Endodermal cell (in vitro differentiated cells): ENCODE measurements around the gene PSAPL1. TPM values are rescaled to one million over a fixed set of nuclear protein-coding genes. Genes with fewer than 3 reads are reported as not detected.
A peak's percentile ranks its signal among the peaks of the same experiment; 100 is the strongest.

ENCODE experiments used
- DNase-seq: peaks from one replicate; pipeline ENCODE4 v3.0.0-alpha.2; 2017
- H3K27ac ChIP-seq: 2 replicates; pipeline ENCODE4 v1.5.1; 2013; ENCODE audit warnings: mild to moderate bottlenecking, low read depth, low read length, moderate library complexity
- H3K27me3 ChIP-seq: 2 replicates; pipeline ENCODE4 v1.6.1; 2013; ENCODE audit warnings: mild to moderate bottlenecking, low read length, moderate library complexity; ENCODE audit not compliant: insufficient read depth, control insufficient read depth, poor library complexity, severe bottlenecking
- H3K36me3 ChIP-seq: 2 replicates; pipeline ENCODE4 v1.7.0; 2013; ENCODE audit warnings: mild to moderate bottlenecking, low read length, moderate library complexity; ENCODE audit not compliant: control insufficient read depth, insufficient read depth
- H3K4me1 ChIP-seq: one replicate; pipeline ENCODE4 v1.7.0; 2013; ENCODE audit warnings: low read length; ENCODE audit not compliant: control insufficient read depth, insufficient read depth
- H3K4me3 ChIP-seq: 2 replicates; pipeline ENCODE4 v1.5.1; 2013; ENCODE audit warnings: mild to moderate bottlenecking, low read length, moderate library complexity
- H3K9ac ChIP-seq: 2 replicates; pipeline ENCODE4 v1.6.1; 2013; ENCODE audit warnings: mild to moderate bottlenecking, low read length, moderate library complexity; ENCODE audit not compliant: poor library complexity, severe bottlenecking; ENCODE audit errors: extremely low read depth
- H3K9me3 ChIP-seq: 2 replicates; pipeline ENCODE4 v1.6.1; 2013; ENCODE audit warnings: mild to moderate bottlenecking, low read length, moderate library complexity; ENCODE audit not compliant: control insufficient read depth
- H3K27ac Mint-ChIP-seq: 2 replicates; pipeline ENCODE4 v1.8.0; 2020; ENCODE audit warnings: mixed read lengths
- H3K27me3 Mint-ChIP-seq: 2 replicates; pipeline ENCODE4 v1.8.0; 2021; ENCODE audit warnings: mild to moderate bottlenecking, mixed read lengths; ENCODE audit not compliant: insufficient read depth
- H3K36me3 Mint-ChIP-seq: 2 replicates; pipeline ENCODE4 v1.8.0; 2020; ENCODE audit warnings: low read depth, mixed read lengths
- H3K4me1 Mint-ChIP-seq: 2 replicates; pipeline ENCODE4 v1.8.0; 2020; ENCODE audit warnings: mixed read lengths
- H3K4me3 Mint-ChIP-seq: 2 replicates; pipeline ENCODE4 v1.8.0; 2020; ENCODE audit warnings: mild to moderate bottlenecking, moderate library complexity, mixed read lengths
- H3K9me3 Mint-ChIP-seq: 2 replicates; pipeline ENCODE4 v1.8.0; 2020; ENCODE audit warnings: mild to moderate bottlenecking, mixed read lengths
- WGBS, 2 experiments: methylation state at CpG; one replicate each; pipeline versions ENCODE4 v1.1.5 to v1.1.7; 2013; ENCODE audit warnings: missing lambda C conversion rate in 2 of 2, mixed read lengths in 1 of 2; ENCODE audit not compliant: insufficient coverage in 1 of 2, insufficient read length in 1 of 2; 5-methylcytosine and 5-hydroxymethylcytosine counted together
- long read RNA-seq, 4 experiments: library from polyadenylated mRNA in 2 of 4; library from RNA in 1 of 4; library from capped mRNA in 1 of 4; stranded (forward) in 3 of 4; unstranded in 1 of 4; transcript quantifications; one replicate each; pipeline ENCODE4 v2.0.0, GENCODE V29; 2020 to 2021; ENCODE audit warnings: inconsistent platforms in 1 of 4
- polyA plus RNA-seq, 2 experiments: library from polyadenylated mRNA; stranded (reverse); fragments of 50-300 nt; gene quantifications; one replicate each; pipeline ENCODE4 v1.2.3, GENCODE V29; 2013
- total RNA-seq, 2 donors: library from RNA; stranded (reverse); fragmentation: NEBNext Ultra II Directional in 1 of 2; extraction: Animal tissue kit (Norgen Biotek cat#: 25700) in 1 of 2; gene quantifications; 2 replicates in 1 of 2; 3 replicates in 1 of 2; pipeline ENCODE4 v1.2.1, GENCODE V29; 2021
- TF ChIP-seq, protein P1 (sequence below): fragments of 200-600 bp; sonication (generic); conservative IDR thresholded peaks from 2 replicates; pipeline ENCODE4 v1.5.0; 2021; ENCODE audit warnings: antibody characterized with exemption, mild to moderate bottlenecking

PSAPL1 gene, protein sequence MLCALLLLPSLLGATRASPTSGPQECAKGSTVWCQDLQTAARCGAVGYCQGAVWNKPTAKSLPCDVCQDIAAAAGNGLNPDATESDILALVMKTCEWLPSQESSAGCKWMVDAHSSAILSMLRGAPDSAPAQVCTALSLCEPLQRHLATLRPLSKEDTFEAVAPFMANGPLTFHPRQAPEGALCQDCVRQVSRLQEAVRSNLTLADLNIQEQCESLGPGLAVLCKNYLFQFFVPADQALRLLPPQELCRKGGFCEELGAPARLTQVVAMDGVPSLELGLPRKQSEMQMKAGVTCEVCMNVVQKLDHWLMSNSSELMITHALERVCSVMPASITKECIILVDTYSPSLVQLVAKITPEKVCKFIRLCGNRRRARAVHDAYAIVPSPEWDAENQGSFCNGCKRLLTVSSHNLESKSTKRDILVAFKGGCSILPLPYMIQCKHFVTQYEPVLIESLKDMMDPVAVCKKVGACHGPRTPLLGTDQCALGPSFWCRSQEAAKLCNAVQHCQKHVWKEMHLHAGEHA
- under 1 TPM; 0.13 to 0.24 TPM for total RNA-seq
- not detected for polyA plus RNA-seq (2013, experiment 1 of 2)
- not detected for polyA plus RNA-seq (2013, experiment 2 of 2)
- long read RNA-seq, experiment 1, full-length matches to known transcripts: 1 of 1 reads
- long read RNA-seq, experiment 1, partial matches to known transcripts: 0 of 1 reads
- long read RNA-seq, experiment 1, other reads (novel, unspliced or antisense): 0 of 1 reads
- long read RNA-seq, experiment 2, full-length matches to known transcripts: 2 of 2 reads
- long read RNA-seq, experiment 2, partial matches to known transcripts: 0 of 2 reads
- long read RNA-seq, experiment 2, other reads (novel, unspliced or antisense): 0 of 2 reads
- long read RNA-seq, experiment 3, full-length matches to known transcripts: 1 of 1 reads
- long read RNA-seq, experiment 3, partial matches to known transcripts: 0 of 1 reads
- long read RNA-seq, experiment 3, other reads (novel, unspliced or antisense): 0 of 1 reads
- long read RNA-seq, experiment 4: 0 reads

DNA sequence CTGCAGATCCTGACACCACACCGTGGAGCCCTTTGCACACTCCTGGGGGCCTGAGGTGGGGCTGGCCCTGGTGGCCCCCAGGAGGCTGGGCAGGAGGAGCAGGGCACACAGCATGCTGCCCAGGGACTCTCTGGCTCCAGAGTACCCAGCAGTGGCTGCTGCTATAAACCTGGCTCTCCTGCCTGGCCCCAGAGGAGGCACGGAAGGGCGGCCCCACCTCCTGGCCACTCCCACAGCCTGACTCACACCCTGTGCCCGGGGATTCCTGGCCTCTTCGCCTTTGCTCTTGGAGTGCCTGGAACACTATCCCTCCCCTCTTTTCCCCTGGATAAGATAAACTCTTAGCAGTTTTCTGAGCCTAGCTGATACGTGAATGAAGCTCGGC lies at the start of gene PSAPL1:
Gene PSAPL1, minus strand, starts transcription at position 165 of the 385 bp plus-strand sequence. Its CDS starts 51 bp downstream, at position 114.
- Mint-ChIP-seq H3K4me1 (peaks cover 20% of the 10 kb centered on the region), H3K9me3 (peaks cover 11% of the 10 kb centered on the region), H3K27me3 (peaks cover 11% of the 10 kb centered on the region), H3K36me3 (no peaks in the 10 kb centered on the region), H3K4me3 (no peak within 1 kb of the TSS), H3K27ac (peak within 1 kb of the TSS; percentile 64)
- no peaks in the 10 kb centered on the region for H3K27me3 ChIP-seq
- H3K9me3 ChIP-seq: no peaks in the 10 kb centered on the region
- peak; percentile 90 for DNase-seq
- no peak within 1 kb of the TSS for H3K27ac ChIP-seq
- 23 to 37% methylated on average over 4 to 7 of the region's 7 CpGs for WGBS, 2 experiments
- H3K4me3 ChIP-seq: no peak within 1 kb of the TSS
- H3K4me1 ChIP-seq: peaks cover 4% of the 10 kb centered on the region
- TF ChIP-seq, protein P1, sequence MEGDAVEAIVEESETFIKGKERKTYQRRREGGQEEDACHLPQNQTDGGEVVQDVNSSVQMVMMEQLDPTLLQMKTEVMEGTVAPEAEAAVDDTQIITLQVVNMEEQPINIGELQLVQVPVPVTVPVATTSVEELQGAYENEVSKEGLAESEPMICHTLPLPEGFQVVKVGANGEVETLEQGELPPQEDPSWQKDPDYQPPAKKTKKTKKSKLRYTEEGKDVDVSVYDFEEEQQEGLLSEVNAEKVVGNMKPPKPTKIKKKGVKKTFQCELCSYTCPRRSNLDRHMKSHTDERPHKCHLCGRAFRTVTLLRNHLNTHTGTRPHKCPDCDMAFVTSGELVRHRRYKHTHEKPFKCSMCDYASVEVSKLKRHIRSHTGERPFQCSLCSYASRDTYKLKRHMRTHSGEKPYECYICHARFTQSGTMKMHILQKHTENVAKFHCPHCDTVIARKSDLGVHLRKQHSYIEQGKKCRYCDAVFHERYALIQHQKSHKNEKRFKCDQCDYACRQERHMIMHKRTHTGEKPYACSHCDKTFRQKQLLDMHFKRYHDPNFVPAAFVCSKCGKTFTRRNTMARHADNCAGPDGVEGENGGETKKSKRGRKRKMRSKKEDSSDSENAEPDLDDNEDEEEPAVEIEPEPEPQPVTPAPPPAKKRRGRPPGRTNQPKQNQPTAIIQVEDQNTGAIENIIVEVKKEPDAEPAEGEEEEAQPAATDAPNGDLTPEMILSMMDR: no peak
- no peak within 1 kb of the TSS for H3K9ac ChIP-seq
- H3K36me3 ChIP-seq: no peaks in the 10 kb centered on the region

DNA sequence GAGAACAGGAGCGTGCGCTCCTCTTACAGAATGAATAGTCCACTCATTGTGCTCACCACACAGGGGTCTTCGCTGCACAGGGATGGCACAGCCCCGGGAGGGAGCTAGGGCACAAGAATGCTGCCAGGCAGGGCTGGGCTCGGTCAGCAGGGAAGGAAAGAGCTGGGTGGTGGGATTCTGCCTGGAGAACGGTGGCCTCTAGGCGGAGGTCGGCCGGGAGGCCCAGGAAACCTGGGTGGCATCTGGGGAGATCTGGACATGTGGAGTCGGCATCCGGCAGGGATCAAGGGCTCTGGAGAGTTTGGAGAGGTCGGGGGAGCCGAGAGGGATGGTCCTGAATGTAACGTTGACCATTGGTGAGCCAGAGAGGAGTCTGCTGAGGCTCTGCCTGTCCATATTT lies 46.5 kb upstream of the PSAPL1 start:
- 89 to 93% methylated on average over 6 to 14 of the region's 14 CpGs for WGBS, 2 experiments
- no peak overlapping the region for H3K27ac ChIP-seq
- Mint-ChIP-seq H3K9me3 (no peaks in the 10 kb centered on the region), H3K4me3 (no peak overlapping the region), H3K36me3 (no peaks in the 10 kb centered on the region), H3K4me1 (peaks cover 6% of the 10 kb centered on the region), H3K27ac (no peak overlapping the region), H3K27me3 (no peaks in the 10 kb centered on the region)
- H3K36me3 ChIP-seq: no peaks in the 10 kb centered on the region
- H3K4me3 ChIP-seq: no peak overlapping the region
- TF ChIP-seq, protein P1: no peak
- no peak for DNase-seq
- no peaks in the 10 kb centered on the region for H3K4me1 ChIP-seq
- H3K27me3 ChIP-seq: no peaks in the 10 kb centered on the region
- H3K9ac ChIP-seq: no peak overlapping the region
- no peaks in the 10 kb centered on the region for H3K9me3 ChIP-seq

DNA sequence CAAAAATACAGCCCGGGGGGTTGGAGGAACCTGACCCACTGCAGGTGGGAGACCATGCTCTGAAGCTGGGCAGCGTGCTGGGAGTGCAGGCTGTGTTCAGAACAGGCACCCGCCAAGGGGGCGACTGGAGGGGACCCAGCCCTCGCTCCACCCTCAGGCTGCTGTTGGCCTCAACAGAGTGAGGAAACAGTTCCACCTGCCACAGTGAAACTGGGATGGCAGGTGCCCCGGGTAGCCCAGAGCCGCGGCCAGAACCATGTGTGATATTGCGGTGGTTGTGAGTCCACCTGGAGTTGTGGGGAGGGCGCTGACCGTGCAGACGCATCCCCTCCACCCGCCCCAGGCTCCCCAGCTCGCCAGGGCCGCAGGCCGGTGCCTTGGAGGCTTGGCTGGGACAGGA lies 45.7 kb upstream of the PSAPL1 start:
- 91 to 92% methylated on average over 7 to 16 of the region's 16 CpGs for WGBS, 2 experiments
- H3K9me3 Mint-ChIP-seq: no peaks in the 10 kb centered on the region

More for the DNA sequence above, 45.7 kb upstream of the PSAPL1 start:
- Mint-ChIP-seq H3K4me1 (peaks cover 6% of the 10 kb centered on the region), H3K36me3 (no peaks in the 10 kb centered on the region), H3K4me3 (no peak overlapping the region), H3K27me3 (no peaks in the 10 kb centered on the region), H3K27ac (no peak overlapping the region)
- TF ChIP-seq, protein P1: no peak
- no peaks in the 10 kb centered on the region for H3K36me3 ChIP-seq
- no peak overlapping the region for H3K4me3 ChIP-seq
- H3K9ac ChIP-seq: no peak overlapping the region
- no peak for DNase-seq
- H3K27ac ChIP-seq: no peak overlapping the region
- no peaks in the 10 kb centered on the region for H3K9me3 ChIP-seq
- H3K27me3 ChIP-seq: no peaks in the 10 kb centered on the region
- H3K4me1 ChIP-seq: no peaks in the 10 kb centered on the region
